ENCODE measurements around the gene CYP4F2. TPM values are rescaled to one million over a fixed set of nuclear protein-coding genes. Genes with fewer than 3 reads are reported as not detected.

The CYP4F2 gene
- total and polyA plus RNA-seq, 2 experiments from 2014 or later = not detected

GRCh38 chr19:15871570-15871969 lies 26.3 kb downstream of the CYP4F2 start:
- Histone ChIP-seq H3K4me1 (ENCODE audit: insufficient read depth) (no peaks in the 10 kb centered on the region), H3K4me2 (no peak overlapping the region), H3K4me3 (no peak overlapping the region), H3K79me2 (no peaks in the 10 kb centered on the region), H3K27ac (no peak overlapping the region), H4K20me1 (ENCODE audit: insufficient read depth, poor library complexity, severe bottlenecking) (no peaks in the 10 kb centered on the region), H2AFZ (no peak overlapping the region), H3K36me3 (replicated peaks; ENCODE audit: insufficient read depth, low read depth) (no peaks in the 10 kb centered on the region), H3K9me2 (replicated peaks; ENCODE audit: insufficient read depth) (no peaks in the 10 kb centered on the region), H3K9me3 (ENCODE audit: low read depth) (no peaks in the 10 kb centered on the region), H3K27me3 (no peaks in the 10 kb centered on the region)
- no peak for DNase-seq (ENCODE audit: low spot score)
- TF ChIP-seq EZH2phosphoT487 (IDR thresholded peaks at IDR 0.05; ENCODE audit: low read depth, severe bottlenecking, unreplicated experiment) = no peak
- no peak for TF ChIP-seq EZH2 (IDR thresholded peaks at IDR 0.05; ENCODE audit: borderline replicate concordance)
- TF ChIP-seq CTCF (IDR thresholded peaks at IDR 0.05; ENCODE audit: poor library complexity) = no peak
- WGBS (ENCODE audit: low lambda C conversion rate, missing lambda C conversion rate) = 95% methylated on average over 11 of the region's 11 CpGs

DNA sequence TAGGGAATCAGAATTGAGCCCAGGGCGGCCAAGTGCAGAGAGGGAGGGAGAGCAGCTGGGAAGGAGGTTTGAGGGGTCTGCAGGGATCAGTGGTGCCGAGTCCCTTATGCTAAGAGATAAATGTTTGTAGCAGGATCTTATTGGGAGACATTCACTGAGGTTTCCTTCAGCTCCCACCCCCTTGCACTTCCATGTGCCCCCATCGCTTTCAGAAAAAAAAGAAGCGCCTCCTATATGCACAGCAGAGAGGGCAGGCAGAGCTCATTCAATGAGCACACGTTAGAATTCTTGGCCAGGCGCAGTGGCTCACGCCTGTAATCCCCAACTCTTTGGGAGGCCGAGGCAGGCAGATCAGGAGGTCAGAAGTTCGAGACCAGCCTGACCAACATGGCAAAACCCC lies 28.0 kb downstream of the CYP4F2 start:
- H3K4me1 ChIP-seq (ENCODE audit: insufficient read depth) = no peaks in the 10 kb centered on the region
- no peaks in the 10 kb centered on the region for H3K27me3 ChIP-seq
- DNase-seq (ENCODE audit: low spot score) = no peak
- 70% methylated on average over 9 of the region's 9 CpGs for WGBS (ENCODE audit: low lambda C conversion rate, missing lambda C conversion rate)
- no peak overlapping the region for H3K4me2 ChIP-seq
- no peaks in the 10 kb centered on the region for H3K9me3 ChIP-seq (ENCODE audit: low read depth)
- no peak for TF ChIP-seq EZH2phosphoT487 (IDR thresholded peaks at IDR 0.05; ENCODE audit: low read depth, severe bottlenecking, unreplicated experiment)
- no peak for TF ChIP-seq CTCF (IDR thresholded peaks at IDR 0.05; ENCODE audit: poor library complexity)
- TF ChIP-seq EZH2 (IDR thresholded peaks at IDR 0.05; ENCODE audit: borderline replicate concordance) = no peak
- H3K27ac ChIP-seq = no peak overlapping the region
- no peaks in the 10 kb centered on the region for H4K20me1 ChIP-seq (ENCODE audit: insufficient read depth, poor library complexity, severe bottlenecking)
- no peak overlapping the region for H3K4me3 ChIP-seq
- no peaks in the 10 kb centered on the region for H3K79me2 ChIP-seq
- H3K36me3 ChIP-seq (replicated peaks; ENCODE audit: insufficient read depth, low read depth) = no peaks in the 10 kb centered on the region
- H3K9me2 ChIP-seq (replicated peaks; ENCODE audit: insufficient read depth) = no peaks in the 10 kb centered on the region
- H2AFZ ChIP-seq = no peak overlapping the region

DNA sequence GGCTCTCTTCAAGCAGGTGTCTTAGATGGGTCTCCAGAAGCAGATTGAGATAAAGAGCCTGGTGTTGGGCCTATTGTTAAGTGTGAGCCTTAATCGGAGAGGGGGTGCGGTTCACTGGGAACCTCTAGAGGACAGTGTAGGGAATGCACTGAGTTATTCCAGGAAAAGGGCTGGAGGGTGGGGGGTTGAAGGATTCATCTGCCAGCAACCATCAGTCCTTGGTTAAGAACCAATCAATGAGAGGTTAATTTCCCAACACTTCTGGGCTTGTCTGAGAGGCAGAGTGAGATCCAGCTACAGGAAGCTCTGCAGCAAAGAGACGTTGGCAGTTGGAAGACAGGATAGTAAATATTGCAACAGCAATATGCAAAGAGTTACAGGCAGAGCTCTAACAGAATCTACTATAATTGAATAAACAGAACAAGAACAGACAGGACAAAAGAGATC lies 28.7 kb downstream of the CYP4F2 start:
- no peak for DNase-seq (ENCODE audit: low spot score)
- Histone ChIP-seq H3K36me3 (replicated peaks; ENCODE audit: insufficient read depth, low read depth) (no peaks in the 10 kb centered on the region), H3K9me2 (replicated peaks; ENCODE audit: insufficient read depth) (no peaks in the 10 kb centered on the region), H3K4me1 (ENCODE audit: insufficient read depth) (no peaks in the 10 kb centered on the region), H2AFZ (no peak overlapping the region), H3K27ac (no peak overlapping the region), H4K20me1 (ENCODE audit: insufficient read depth, poor library complexity, severe bottlenecking) (no peaks in the 10 kb centered on the region), H3K9me3 (ENCODE audit: low read depth) (no peaks in the 10 kb centered on the region), H3K4me3 (no peak overlapping the region), H3K4me2 (no peak overlapping the region), H3K79me2 (no peaks in the 10 kb centered on the region), H3K27me3 (no peaks in the 10 kb centered on the region)
- TF ChIP-seq EZH2phosphoT487 (IDR thresholded peaks at IDR 0.05; ENCODE audit: low read depth, severe bottlenecking, unreplicated experiment) = no peak
- TF ChIP-seq CTCF (IDR thresholded peaks at IDR 0.05; ENCODE audit: poor library complexity) = no peak
- TF ChIP-seq EZH2 (IDR thresholded peaks at IDR 0.05; ENCODE audit: borderline replicate concordance) = no peak
- WGBS (ENCODE audit: low lambda C conversion rate, missing lambda C conversion rate) = 43% methylated on average over 3 of the region's 3 CpGs

GRCh38 chr19:15866636-15867035 lies 31.2 kb downstream of the CYP4F2 start:
- Histone ChIP-seq H3K4me3 (no peak overlapping the region), H3K27ac (no peak overlapping the region), H3K9me2 (replicated peaks; ENCODE audit: insufficient read depth) (no peaks in the 10 kb centered on the region), H3K27me3 (no peaks in the 10 kb centered on the region), H3K4me1 (ENCODE audit: insufficient read depth) (no peaks in the 10 kb centered on the region), H3K9me3 (ENCODE audit: low read depth) (no peaks in the 10 kb centered on the region), H3K36me3 (replicated peaks; ENCODE audit: insufficient read depth, low read depth) (no peaks in the 10 kb centered on the region), H2AFZ (no peak overlapping the region), H4K20me1 (ENCODE audit: insufficient read depth, poor library complexity, severe bottlenecking) (no peaks in the 10 kb centered on the region), H3K79me2 (no peaks in the 10 kb centered on the region), H3K4me2 (no peak overlapping the region)
- WGBS (ENCODE audit: low lambda C conversion rate, missing lambda C conversion rate) = 54% methylated on average over 5 of the region's 5 CpGs
- DNase-seq (ENCODE audit: low spot score) = no peak
- TF ChIP-seq CTCF (IDR thresholded peaks at IDR 0.05; ENCODE audit: poor library complexity) (no peak), EZH2phosphoT487 (IDR thresholded peaks at IDR 0.05; ENCODE audit: low read depth, severe bottlenecking, unreplicated experiment) (no peak), EZH2 (IDR thresholded peaks at IDR 0.05; ENCODE audit: borderline replicate concordance) (no peak)
